SKM-1 treated with dmso at 0.1 percent for 144 hours (cell line): ENCODE results near the gene NBEA.
A peak's percentile ranks its signal among the peaks of the same experiment; 100 is the strongest.

Experiments
- DNase-seq: peaks from one replicate; lab custom pipeline; 2025; ENCODE audit not compliant: unreplicated experiment; lab: John Stamatoyannopoulos, UW

The NBEA gene

DNA sequence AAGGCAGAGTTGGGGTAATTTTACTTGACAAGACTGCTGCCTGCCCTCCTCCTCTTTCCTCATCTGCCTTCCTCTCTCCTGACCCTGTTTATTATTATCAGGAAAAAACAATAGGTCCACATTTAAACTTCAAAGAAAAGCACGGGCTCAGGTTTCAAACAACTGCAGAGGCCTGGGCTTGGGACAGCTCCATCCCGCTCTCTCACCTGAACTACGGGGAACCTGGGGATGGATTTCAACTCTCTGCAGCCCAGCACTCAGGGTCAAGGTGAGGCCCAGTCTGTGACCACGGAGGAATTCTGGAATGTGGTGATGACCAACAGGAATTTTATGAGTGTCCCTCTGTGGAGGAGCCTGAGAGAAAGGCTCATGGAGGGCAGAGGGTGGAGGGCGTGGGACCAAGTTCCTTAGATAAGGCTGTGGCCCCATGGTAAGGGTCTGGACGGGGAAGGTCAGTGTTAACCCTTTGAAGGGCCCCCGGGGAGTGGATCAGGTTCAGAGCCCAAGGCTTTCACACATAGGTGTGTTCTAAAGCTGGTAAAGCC is 755.2 kb downstream of the NBEA start:
- no peak for DNase-seq

DNA sequence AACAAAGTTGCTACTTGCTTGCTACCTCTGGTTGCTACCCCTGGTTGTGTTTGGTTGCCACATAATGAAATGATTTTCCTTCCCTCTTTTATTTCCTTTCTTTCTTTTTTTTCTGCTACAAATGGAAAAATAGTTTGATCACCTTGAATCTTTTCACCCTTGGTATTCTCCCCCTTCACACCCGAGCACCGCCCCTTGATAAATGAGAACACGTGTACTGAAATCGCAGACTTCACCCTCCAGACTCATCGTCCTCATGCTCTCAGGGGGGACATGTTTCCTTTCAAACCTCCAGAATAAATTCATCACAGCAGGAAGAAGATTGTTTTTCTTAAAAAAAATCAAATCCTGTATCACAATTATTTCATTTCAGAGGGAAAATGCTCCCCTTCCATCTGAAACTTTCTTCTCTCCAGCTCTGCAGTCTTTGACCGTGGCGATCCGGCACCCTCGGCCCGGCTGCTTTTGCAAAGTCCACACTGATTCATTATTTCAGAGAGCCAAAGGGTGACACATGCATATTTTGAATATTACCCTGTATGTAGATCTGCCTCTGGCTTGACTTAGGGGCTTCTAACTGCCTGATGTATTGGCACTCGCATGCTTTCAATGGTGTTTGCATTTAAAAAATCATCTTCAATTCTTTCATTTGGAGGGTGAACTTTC is 757.0 kb downstream of the NBEA start:
- DNase-seq, result no peak

DNA sequence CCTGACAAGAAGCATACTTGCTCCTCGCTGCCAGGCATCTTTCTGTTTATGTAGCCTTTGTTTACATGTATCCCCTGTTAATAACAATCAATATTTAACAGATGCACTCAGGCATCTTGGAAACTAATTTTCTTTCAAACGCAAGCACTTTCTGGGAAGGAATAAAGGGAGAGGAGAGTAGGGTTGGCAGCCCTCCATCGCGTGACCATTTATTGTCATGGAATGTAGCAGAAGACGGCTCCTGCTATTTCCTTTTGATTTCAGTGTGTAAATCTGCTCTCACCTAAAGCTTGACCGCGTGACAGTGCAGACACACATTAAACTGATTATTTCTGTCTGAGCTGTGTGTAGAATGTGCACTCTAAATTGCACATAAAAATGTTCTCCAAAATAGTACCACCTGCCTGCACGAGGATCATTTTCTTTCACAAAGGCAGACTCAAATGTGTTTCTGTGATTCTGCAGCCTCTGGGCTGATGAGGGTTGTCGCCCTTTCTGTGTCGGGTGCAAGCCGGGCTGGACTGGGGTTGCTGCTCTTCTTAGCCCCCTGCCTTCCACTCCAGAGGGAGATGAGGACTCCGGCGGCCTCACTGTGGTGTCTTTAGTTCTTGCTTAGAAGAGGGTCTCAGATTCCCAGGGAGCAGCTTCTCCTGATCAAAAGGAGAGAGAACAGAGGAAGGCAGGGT is 757.9 kb downstream of the NBEA start:
- no peak for DNase-seq

DNA sequence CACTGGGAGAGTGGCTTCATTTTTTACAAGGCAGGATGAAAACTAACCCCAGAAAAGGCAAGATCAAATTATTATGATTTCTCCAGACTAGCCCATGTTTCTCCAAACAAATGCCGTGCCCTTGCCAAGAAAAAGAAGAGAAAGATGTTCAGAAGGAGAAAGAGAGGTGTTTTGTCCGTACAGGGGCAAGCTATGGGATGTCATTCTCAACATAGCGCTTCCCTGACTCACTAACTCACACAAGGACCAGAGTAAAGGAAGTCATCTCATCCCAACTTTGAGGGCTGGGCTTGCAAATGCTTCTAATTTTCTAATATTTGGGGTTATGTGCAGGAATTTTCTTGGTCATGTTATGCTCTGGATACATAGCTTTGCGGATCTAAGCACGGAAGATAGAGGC is 758.6 kb downstream of the NBEA start:
- DNase-seq, result no peak

DNA sequence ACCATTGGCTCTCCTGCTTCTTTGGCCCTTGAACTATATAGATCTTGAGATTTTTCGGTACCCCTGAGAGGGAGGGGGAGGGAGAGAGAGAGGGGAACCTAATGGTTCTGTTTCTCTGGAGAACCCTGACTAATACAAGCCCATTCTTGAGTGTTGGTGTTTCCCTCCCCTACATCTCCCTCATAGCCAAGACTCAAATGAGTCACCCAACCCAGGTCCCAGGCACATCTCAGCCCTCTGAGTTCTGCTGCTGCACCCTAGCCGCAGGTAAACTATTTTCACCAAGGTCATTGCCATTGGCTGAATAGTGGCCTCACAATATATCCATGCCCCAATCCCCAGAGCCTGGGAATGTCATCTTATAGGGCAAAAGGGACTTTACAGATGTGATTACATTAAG is 760.2 kb downstream of the NBEA start:
- no peak for DNase-seq

DNA sequence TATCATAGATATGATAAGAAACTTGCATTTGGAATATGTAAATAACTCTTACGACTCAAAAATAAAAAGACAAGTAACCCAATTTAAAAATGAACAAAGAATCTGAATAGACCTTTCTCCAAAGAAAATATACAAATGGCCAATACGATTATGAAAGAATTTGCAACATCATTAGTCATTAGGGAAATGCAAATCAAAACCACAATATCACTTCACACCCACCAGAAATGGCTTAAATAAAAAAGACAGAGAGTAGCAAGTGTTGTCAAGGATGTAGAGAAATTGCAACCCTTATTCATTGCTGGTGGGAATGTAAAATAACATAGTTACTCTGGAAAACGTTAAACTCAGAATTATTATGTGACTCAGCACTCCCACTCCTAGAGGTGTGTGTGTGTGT is 761.0 kb downstream of the NBEA start:
- no peak for DNase-seq

DNA sequence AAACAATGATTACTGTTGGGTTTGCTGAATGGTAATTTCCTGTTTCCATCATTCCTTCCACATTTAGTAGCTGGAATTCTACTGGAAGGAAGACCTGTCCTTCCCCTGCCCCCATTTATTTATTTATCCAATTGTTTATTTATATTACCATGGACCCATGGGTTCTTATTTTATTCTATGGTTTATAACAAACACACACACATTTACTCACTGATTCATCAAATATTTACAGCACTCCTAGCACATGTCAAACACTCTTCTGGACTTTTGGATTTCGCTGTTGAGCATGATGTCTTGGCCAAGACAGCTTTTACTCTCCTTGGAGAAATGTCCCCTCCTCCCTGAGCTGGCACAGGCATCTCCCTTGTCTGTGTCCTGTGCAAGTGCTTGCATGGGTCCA is 762.3 kb downstream of the NBEA start:
- no peak for DNase-seq

DNA sequence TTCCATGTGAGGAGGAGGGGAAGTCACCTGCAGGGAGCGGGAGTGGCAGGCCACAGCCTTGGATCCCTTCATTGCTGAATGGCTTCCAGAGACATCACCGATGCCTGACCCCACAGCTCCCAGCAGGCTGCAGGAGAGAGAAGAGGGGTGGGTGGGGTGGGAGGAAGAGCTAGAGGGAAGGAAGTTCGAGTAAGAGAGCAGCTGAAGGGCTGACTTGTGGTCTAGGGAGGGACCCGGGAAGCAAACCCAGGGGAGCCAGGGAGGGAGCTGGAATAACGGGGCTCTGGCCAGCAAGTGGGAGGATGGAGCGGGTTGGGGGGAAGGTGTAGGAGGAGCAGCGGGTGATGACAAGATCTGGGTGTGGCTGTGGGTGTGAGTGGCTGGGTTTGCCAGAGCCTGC is 764.2 kb downstream of the NBEA start:
- no peak for DNase-seq

DNA sequence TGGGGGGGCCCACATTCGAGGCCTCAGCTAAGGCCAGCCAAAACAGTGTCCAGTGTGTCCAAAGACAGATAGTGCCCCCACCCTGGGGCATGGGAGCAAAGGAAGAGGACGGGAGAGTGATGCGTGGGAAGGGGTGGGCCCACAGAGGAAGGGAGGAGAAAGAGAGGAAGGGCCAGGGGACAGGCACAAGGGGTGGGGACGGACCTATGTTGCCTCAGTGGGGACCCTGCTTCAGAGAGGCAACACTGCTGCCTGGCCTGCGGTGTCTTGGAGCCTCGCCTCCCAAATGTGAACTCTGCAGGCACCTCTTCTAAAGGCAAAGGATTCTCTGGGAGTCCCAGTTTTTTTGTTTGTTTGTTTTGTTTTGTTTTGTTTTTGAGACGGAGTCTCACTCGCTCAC is 764.7 kb downstream of the NBEA start:
- DNase-seq, result no peak

- no peak for DNase-seq
Observed at GRCh38 chr13:35711909-35712308, 769.8 kb downstream of the NBEA start.

DNA sequence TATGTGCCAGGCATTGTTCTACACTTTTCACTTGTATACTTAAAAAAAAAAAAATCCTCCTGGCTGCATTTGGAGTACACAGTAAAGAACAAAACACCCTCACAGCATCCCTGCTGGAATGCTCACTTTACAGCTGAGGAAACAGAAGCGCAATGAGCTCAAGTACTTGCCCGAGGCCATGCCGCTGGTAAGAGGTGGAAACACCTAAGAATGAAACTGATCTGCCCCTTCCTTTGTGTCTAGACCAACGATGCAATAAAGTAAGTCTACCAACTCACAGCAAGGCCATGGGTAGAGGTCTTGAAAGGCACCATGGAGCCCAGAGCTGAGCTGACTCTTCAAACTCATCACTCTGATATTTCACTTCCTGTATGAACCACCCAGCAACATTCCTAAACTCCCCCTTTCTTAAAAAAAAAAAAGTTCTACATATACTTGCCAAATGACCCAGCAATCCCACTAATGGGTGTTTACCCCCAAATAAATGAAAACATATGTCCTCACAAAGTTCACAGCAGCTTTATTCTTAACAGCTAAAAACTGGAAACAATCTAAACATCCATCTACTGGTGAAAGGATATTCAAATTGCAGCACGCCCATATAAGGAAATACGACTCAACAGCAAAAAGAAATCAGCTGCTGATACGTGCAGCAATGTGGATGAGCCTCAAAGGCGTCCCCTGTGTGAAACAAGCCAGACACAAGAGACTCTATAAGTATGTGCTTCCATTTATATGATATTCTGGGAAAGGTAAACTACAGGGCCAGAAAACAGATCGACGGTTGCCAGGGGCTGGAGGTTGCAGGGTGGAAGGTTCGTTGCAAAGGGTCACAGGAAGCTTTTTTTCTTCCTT is 771.1 kb downstream of the NBEA start:
- DNase-seq, result no peak

GRCh38 chr13:35714121-35714520 is 772.1 kb downstream of the NBEA start:
- no peak for DNase-seq

GRCh38 chr13:35714588-35715377 is 772.7 kb downstream of the NBEA start:
- DNase-seq, result no peak

DNA sequence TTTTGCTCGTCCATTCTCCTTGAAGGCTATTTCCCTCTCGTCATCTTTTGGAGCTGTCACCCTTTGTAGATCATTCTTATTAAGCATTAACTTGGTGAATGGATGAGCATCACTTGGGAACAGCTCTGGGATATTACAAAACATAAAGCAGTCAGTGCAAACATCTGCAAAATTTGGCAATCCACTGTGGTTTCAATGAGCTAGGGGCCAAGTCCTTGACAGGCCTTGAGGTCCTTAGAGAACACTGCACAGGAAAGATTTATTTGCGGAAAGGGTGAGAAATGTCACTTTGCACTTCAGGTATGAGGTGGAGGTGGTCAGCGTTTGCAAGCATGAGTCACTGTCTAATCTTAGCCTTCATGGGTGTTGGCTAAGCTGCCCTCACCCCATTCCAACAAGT is 774.1 kb downstream of the NBEA start:
- peak; percentile 13 for DNase-seq

DNA sequence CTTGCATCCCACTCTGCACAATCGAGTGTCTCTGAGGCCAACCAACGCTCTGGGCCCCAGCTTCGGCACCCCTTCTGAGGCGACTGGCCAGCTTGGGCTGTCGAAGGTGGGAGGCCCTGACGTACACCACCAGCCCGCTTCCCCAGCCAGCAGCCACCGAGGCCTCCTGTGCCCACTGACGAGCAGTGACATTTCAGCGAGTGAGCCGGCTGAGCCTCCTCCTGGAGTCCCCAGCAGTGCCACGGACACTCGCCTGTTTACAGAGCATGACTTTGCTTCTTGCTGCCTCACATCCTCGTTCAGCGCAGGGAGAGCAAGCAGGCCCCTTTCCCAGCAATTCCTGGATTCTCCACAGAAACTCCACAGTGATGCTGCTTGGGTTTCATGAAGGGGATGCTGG is 774.7 kb downstream of the NBEA start:
- no peak for DNase-seq

- no peak for DNase-seq
Observed at GRCh38 chr13:35718084-35718483, 776.0 kb downstream of the NBEA start.

DNA sequence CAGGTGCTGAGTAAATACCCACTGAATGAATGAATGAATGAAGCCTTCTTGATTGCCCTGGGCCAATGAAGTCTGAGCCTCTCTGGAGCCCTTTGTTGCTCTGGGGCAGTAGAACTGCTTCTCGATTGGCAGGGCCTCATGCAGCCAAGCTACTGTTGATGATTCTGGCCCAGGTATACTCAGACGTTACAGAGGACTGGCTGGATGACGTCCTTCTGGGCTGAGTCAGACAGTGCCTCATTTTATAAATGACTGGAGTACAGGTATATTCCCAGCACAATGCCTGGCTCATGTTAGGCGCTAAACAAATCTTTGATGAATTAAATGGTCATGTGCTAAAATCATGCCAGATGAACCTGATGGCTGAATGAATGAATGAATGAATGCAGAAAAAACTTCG is 778.2 kb downstream of the NBEA start:
- no peak for DNase-seq

GRCh38 chr13:35720690-35721554 is 778.9 kb downstream of the NBEA start:
- DNase-seq, result no peak
